NCI-H345 treated with DMSO at 0.1 percent for 48 hours (cell line): ENCODE measurements around the gene AUTS2.

ENCODE experiments used
- DNase-seq: peaks from one replicate; lab custom pipeline; 2025; ENCODE audit not compliant: unreplicated experiment; lab: John Stamatoyannopoulos, UW

AUTS2 gene

DNA sequence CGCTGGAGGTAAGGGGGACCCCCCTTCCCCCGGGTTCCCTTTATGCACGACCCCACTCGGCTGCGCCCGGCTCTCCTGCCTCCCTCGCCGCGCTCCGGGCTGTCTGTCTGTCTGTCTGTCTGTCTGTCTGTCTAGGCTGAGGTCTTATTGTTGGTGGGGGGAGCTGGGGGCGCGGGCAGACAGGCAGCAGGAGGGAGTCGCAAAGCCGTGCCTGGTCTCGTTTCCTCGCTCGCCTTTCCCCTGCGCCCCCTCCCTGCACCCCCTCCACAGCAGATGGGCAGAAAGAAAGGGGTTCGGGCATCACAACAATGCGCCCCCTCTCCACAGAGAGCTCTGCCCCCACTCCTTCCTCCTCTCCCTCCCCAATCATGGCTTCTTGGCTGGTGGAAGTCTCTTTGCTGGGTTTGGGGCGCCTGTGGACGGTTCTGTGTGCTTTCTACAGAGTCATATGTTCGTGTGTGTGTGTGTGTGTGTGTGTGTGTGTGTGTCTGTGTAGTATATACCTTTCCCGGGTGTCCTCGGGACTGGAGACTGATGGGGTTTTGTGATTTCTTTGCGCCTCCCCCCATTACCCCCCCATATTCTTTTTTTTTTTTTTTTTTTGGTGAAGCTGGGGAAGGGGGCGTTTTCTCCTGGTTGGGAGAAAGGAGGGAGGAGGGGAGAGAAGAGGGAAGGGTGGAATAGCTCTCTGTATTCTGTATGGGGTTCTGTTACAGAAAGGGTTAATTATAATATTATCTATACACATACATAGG, 1.9 kb downstream of the AUTS2 start:
- DNase-seq = no peak

DNA sequence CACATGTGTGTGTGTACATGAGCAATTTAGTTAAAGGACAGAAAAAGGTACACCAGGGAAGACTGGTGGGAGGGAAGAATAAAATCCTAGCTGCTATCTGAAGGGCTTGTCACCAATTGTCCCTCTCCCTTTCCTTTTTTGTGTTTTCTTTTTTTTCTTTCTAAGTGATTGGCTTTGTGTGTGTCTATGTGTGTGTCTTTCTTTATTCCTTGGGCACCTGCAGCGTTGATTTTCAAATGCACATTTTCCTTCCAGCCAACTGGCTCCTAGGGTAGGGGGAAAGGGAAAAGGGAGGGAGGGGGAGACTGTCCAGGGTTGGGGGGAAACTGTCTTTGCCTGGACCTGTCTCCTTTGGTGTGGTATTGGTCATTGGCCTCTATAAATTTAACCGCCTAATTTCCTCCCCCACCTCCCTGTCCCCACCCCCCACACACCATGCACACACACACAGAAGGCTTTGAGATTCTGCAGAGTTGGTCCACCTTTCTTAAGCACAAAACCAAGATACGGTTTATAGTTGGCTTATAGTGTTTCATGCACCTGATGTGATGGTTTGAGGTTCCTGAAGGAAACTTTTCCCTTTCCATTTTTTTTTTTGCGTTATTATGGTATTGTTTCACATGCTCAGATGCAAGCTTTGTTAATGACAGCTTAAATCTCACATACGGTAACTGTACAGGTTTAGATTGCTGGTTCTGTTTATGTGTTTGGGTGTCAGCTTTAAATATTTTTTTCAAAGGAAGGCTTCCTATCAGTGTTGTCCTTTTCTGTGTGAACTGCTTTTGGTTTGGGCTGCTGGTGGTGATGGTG, 2.6 kb downstream of the AUTS2 start:
- no peak for DNase-seq

DNA sequence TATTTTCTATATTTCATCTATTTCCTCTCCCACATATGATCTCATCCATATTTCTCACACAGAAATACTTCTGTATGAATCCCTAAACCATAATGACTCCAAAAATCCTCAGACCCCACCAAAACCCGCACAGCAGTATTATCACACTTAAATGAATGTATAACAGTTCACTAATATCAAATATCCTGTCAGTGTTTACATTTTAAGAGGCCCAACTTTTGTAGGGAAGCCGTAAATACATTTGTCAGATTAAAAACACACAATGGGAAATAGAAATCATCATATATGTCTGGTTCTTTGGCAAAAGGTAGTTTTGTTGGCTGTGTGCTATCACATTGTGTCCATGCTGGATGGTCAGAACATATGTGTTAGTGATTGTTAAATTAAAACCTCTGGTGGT, 4.2 kb downstream of the AUTS2 start:
- DNase-seq = no peak

DNA sequence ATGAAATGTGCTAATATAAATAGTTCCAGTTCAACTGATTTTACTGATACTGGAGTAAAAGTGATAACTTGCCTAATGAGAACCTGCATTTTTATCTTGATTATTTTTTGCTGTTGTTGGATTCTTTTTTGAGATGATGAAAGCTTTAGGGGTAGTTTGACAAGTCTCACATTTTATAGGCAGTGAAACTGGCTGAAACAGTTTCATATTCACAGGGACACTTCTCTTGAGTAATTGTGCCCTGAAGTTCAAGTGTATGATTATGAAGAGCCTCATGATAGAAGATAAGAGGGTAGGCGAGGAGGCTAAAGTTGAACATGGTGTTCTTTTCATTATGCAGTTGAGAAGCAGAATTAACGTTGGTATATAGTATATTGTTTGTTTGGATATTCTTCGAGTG, 5.1 kb downstream of the AUTS2 start:
- DNase-seq = no peak

DNA sequence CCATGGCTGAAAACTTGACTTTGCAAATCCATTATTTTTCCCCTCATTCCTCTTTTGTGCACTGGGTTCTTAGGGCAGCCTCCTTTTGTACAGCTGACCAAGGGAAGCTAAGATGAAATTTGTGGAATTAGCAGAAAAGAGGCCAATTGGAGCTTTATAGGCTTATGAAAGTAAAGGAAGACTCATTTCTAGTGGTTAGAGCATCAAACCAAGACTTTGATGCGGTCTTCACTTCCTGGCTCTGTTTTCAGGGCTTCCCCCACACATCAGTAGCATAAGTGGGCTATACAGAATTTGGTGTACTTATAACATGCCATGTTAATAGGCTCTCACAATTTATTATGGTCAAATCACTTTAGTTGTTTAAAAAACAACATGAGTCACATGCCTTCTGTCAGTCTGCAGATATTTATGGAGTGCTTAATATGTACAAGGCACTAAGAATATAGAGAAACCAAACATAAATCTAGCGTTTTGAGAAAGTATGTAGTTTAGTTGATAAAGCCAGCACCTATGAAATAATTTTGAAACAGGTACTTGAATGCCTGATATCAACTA, 5.7 kb downstream of the AUTS2 start:
- no peak for DNase-seq

DNA sequence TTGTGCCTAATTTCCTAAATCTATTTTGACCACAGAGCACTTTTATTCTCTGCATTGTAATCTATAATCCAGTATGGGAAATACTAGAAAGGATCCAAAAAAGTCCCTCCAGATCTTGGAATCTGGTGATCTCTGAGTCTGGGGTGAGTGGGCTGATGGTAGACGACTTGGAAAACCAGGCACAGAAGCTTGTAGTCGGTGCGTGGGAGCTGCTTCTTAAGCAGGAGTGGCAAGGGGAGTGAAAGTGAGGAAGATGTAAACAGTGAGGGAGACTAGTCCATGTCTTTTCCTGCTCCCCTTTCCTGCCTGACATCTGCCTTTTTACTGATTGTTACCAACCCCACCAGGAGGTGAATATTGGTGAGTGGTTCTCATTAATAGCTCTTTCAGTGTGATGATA, 6.8 kb downstream of the AUTS2 start:
- no peak for DNase-seq

DNA sequence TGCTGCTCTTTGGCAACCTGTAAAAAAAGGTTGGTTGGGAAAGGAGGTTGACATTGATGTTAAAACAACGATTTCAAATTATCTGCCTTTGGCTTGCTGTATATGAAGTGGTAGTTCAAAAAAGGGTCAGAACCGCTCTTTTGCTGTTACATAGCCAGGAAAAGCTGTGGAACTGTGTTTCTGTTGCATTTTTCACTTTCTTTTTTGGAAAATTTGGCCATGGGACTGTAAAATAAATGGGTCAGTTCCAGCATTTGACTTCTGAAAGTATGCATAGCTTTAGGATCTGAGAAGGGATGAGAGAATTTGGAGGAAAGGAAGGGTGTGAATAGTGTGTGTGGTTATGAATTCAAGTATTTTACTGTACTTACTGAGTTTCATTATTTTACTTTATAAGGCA, 7.3 kb downstream of the AUTS2 start:
- DNase-seq = no peak

DNA sequence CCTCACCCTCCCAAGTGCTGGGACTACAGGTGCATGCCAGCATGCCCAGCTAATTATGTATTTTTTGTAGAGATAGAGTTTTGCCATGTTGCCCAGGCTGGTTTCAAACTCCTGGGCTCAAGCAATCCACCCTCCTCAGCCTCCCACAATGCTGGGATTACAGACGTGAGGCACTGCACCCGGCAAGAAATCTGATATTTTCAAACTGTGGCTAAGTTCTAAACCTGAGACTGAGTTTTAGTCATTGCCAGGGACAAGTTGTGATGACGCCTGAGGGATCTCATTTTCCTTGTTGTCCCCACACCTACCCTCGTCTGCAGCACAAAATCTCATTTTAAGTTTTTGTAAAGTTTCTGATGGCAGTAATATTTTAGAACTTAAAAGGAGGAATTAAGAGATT, 9.8 kb downstream of the AUTS2 start:
- no peak for DNase-seq

DNA sequence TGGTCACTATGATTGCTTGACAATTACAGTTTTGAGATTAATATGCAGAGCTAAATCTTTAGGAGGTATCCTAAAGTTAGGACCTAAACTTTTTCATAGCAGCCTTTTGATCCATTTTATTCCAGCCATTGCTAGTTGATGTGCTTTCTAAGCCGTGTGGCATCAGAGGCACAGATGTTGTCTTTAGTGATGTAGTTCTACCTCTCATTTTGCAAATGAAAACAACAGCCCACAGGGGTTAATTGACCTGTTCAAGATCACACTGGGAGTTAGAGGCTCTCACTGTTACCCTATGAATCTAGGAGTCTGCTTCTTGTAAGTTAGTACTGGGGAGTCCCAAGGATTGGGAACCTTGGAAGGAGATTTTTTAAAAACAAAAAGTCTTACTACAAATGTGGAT, 10.6 kb downstream of the AUTS2 start:
- DNase-seq = no peak

DNA sequence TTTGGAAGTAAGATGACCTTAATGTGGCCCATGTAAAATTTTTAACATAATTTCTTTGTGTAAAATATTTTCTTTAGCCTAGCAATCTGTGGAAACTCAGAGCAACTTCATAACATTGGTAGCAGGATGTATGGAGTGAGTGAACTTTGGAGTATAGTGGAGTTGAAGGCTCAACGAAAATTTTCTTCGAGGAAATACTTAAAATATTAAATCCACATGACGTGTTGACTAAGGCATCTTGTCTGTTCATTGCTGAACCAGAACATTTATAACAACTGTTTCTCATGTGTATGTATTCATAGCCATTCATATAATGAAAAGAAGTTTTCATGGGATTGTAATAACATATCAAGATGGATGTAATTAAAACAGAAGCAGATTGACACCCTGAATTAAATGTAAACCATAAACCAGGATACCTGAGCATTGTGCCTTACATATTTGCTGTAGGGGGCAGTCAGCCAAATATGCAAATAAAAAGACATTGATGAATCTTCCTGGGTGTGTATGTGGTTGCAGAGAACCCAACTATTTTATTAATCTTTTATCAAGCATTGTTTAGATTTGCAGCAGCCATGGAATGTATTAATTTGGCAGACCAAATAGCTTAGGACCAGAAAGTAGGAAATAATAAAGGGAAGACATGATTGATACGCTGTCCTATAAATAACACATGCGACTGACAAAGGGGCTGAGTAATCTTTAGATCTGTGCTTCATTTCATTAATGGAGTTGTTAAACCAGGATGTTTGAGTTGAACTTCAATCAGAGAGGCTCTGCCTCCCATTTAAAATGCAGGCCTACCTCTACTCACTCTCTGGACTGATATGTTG, 11.5 kb downstream of the AUTS2 start:
- DNase-seq = no peak

DNA sequence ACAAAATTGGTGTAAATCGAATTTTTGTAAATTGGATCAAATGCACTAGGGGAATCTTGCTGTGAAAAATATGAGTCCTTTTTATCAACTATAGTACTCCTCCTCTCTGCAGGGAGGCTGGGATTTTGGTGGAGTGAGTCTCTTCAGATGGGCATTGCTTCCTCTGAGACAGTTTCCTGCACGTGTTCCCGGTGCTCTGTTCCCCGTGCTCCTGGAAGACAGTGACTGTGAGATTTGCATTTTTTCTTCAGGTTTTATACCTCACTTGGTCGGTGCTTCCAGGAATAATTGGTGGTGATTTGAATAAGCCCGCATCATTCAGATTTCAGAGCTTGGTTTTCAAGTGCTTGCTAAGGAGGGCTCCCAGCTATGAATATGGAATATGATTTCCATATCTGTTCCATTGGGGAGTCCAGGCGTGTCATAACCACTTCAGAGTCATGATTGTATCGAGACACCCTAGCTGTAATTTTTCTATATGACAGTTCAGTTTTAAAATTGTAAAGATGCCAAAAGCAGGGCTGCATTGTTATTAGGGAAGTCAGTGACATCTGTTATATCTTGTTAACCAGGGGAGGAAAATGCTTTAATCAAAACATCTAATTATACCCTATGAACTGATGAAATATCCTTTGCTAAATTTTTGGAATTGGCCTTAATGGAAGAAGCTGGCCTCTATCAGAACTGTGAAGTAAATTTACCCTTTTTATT, 12.3 kb downstream of the AUTS2 start:
- DNase-seq = no peak

DNA sequence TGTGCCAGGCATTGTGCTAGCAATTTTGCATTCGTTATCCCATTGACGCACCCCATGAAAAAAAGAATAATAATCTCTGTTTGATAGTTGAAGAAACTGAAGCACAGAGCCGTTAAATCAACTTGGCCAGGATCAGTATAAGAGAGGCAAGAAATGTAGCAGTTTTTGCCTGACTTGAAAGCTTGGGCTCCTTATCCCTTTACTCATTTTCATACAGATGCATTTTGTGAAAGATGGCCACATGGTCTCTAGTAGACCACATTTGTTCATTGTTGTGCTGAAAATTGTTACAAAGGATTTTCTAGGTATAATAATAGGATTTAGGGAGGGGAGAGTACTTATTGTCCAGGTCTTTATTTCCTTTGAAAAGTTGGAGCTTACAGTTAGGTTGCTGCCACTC, 14.7 kb downstream of the AUTS2 start:
- DNase-seq = no peak

DNA sequence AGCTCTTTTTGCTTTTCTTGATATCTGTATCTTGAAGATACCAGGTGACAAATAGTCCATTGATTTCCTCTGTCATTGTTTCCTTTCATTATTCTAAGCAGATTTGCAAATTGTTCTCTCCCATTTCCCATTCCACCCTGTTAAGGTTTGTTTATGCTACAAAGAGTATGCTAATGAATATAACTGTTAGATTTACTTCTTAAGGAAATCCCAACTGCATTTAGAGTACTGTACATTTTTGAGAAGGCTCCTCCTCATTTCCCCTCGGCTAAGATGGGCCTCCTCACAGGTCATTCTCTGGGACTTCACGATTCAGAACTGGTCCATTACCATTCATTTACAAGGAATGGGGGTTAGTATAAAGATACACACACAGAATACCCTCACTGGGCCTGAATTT, 15.6 kb downstream of the AUTS2 start:
- DNase-seq = no peak

DNA sequence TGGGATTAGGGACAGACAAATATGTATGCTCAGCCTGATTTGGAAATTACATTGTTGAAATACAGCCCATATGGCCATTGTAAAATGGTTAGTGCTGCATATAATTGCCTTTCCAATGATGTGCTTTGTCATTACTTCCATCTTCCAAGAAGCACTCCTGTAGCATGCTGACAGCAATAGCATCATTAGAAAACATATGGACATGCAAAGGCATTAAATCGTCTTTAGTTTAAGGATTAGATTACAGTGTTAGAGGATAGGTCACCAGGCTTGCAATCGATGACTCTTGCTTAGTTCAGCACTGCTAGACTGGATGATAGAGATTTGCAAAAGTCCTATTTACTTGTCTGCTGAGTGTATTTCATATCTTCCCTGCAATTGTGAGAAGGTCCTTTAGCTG, 17.4 kb downstream of the AUTS2 start:
- no peak for DNase-seq

DNA sequence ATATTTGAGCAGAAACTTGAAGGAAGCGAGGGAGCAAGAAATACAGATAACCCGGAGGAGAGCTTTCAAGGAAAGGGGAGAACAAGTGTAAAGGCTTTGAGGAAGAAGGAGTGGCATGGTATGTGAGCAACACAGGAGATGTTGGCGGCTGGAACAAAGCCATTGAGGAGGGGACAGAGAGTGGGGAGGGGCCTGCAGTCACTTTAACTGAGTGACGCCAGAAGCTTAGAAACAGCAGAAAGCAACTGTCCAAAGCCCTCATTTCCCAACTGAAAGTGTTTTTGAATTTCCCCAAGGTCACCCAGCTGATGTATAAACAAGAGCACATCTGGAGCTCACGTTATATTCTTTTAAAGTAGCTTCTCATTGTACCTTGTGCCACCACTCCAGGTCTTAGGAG, 19.1 kb downstream of the AUTS2 start:
- no peak for DNase-seq

DNA sequence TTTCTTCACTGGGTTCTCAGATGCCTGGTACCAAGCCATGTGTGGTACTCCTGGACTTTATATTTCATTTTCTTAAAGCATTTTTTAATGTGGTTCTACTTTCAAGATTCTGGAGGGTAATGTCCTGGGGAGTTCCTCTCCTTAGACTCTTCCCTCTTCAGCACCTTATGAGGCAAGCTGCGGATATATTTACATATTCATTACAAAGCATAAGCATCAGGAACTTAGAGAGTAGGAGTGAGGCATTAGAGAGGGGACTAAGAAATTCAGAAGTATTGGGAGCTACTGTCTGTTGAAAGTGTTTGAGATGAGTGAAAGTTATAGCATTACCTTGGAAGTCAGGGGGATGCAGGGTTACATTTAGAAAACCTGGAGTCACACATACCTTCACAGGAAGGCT, 20.8 kb downstream of the AUTS2 start:
- no peak for DNase-seq

DNA sequence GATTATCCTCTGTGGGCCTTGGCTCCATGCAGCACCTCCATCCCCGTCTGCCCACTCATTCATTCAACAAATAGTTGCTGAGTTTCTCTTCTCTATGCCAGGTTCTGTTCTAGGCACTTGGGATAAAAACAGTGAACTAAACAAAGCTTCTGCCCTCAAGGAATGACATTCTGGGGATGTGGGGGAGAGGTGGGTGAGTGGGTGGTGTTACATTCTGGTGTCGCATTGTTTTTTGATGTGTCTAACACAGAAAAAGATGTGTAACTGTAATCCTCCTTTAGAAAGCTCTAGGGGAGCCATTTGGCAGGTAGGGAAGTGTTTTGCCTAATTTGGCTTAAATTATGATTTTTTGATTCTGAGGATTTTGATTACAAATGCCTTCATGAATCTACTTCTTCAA, 21.4 kb downstream of the AUTS2 start:
- no peak for DNase-seq

DNA sequence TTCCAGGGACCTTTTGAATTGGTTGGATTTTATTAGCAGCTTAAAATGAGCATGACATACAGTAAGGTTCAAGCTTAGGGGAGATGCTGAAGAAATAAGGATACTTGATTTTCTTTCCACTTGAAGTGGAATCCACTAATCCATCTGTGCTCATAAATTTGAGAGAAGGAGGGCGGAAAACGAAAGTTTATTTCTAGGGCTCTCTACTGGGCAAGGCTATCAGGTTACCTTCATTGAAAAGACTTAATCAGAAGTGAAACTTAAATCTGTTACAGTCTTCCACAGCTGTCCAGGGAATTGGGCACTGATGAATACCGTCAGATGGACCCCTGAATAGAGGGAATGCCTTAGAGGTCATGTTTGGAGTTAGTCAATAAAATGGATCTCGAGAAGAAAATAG, 21.8 kb downstream of the AUTS2 start:
- no peak for DNase-seq

DNA sequence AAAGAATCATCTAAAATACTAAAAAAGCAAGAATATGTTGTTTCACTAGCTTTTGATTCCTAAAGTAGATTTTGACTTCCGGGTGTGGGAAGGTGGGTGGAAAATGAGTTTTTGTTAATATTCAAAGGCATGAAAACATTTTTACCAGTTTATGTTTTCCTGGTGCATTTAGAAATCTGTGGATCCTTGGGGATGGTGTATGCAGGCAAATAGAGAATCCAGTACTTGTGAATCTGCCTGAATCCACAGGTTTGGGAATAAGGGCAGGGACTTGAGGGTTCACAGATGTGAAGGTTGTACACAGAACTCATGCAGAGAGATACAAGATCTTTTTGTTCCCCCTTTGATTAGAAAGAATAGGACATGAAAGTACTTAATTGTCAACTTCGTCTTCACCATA, 22.4 kb downstream of the AUTS2 start:
- no peak for DNase-seq

DNA sequence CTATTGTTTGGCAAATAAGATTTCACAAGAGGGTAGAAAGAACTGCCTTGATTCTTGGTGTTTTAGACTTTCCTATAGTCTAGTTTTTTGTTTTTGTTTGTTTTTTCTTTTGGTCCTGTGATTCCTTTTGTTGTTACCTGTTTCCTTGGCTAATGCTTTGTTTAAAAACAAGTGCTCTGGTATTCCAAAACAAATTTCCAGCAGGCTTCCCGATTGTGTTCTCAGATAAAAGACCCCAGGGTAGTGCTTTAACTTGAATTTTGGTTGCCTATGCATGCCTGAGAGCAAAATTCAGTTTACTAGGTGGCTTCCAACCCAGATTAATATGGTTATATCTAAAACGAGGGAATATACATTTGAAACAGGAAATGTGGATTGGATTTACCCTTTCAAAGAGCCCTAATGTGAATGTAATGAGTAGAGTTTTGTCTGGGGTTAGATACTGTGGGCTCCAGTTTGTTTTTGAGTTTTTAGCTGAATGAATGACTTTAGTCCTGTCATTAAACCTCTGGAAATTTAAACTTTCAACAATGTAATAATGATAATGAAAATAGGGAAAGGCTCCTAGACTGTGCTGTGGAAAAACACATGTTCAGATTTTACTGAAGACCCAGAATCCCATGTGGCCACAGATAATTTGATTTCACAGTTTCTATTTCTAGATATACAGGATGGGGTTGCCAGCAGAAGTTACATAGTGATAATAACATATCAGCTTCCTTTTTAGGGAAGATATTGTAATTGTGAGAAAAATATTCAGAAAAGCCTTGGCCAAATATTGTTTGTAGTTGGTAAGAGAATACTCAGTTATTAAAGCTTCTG, 23.9 kb downstream of the AUTS2 start:
- DNase-seq = no peak
